ENCODE data around the gene NAV2.

Gene NAV2

DNA sequence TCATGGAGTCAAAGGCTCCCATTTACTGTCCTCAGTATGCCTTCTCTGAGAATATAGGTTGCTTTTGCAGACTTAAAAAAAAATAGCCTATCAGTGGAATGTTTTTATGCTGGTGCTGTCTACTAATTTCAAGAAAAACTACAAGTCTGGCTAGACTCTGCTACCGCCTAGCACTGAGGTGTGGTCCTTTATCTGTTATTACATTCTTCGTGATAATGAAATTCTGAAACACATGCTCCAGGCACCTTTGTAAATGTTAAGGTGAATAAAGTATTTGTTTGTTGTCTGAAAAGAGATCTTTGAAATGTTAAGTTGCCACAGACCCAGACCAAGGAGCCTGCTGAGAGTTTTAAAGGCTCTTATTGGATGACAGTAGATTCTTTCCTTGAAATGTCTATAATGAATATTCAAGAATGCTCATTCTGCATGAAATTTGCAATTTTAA, 352.3 kb downstream of the NAV2 start:
- TF ChIP-seq EZH2 (IDR thresholded peaks at IDR 0.05) (no peak), POLR2AphosphoS5 (IDR thresholded peaks at IDR 0.05; ENCODE audit: borderline replicate concordance, low read depth, low read length) (no peak), FOXP2 (optimal IDR thresholded peaks at IDR 0.05; ENCODE audit: control extremely low read depth, extremely low read length, insufficient read depth) (no peak)
- no peak overlapping the region for H3K4me3 ChIP-seq
- H3K27ac ChIP-seq: no peak overlapping the region
- H3K9me3 ChIP-seq (ENCODE audit: low read depth, low read length): no peaks in the 10 kb centered on the region
- no peak for DNase-seq (ENCODE audit: low read depth, low spot score)
- no peak overlapping the region for H3K9ac ChIP-seq (ENCODE audit: insufficient read length)
- H3K36me3 ChIP-seq (ENCODE audit: insufficient read depth, low read length): no peaks in the 10 kb centered on the region

DNA sequence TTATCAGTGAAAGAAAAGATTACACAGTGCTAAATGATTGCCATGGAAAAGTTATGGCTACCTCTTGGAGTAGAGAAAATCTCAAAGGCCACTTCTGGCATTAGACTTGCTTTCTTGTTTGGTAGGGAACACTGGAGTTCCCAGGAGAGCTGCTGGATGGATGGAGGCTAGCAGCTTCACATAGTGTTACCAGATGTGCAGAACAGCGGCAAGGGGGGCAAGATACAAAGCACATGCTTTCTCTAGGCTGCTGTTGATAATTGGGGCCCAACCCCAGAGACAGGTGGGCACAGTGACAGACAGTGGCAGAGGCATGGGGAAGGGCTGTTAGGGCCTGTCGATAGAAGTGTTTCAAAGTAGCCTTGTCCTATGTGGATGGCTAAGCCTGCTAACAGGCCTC, 352.8 kb downstream of the NAV2 start:
- H3K27ac ChIP-seq: no peak overlapping the region
- no peaks in the 10 kb centered on the region for H3K36me3 ChIP-seq (ENCODE audit: insufficient read depth, low read length)

DNA sequence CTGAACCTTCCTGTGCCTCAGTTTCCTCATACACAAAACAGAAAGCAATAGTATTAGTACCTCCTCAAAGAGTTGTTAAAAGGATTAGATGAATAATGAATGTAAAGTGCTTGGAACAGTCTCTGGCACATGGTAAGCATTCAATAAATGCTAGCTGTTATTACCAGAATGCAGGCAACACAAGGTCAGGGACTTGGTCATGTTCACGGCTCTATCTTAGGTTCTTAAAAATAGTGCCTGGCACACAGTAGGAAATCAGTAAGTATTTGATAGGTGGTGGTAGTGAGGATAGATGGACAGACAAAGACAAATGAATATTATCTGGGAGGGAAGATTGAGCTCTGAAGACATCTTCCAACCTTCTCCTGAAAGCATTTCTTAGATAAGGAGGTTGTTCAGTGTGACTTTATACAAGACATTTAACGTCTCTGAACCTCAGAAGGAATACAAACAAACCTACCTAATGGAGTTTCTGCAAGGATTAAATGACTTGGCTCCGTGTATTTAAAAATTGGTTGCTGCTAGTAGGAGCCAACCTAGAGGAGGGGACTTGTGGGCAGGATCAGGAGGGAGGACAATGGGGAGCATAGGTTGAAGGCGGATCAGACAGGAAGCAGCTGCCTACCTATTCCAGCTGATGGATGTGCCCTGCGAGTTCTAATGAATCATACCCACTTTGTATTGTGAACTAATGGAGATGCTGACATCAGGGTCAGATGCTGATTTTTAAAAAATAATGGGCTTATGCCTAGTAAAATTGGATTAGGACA, 353.6 kb downstream of the NAV2 start:
- Histone ChIP-seq H3K4me3 (no peak overlapping the region), H3K27ac (no peak overlapping the region), H3K36me3 (ENCODE audit: insufficient read depth, low read length) (no peaks in the 10 kb centered on the region), H3K9ac (ENCODE audit: insufficient read length) (no peak overlapping the region), H3K9me3 (ENCODE audit: low read depth, low read length) (no peaks in the 10 kb centered on the region)
- TF ChIP-seq POLR2AphosphoS5 (IDR thresholded peaks at IDR 0.05; ENCODE audit: borderline replicate concordance, low read depth, low read length) (no peak), FOXP2 (optimal IDR thresholded peaks at IDR 0.05; ENCODE audit: control extremely low read depth, extremely low read length, insufficient read depth) (no peak), EZH2 (IDR thresholded peaks at IDR 0.05) (no peak)
- no peak for DNase-seq (ENCODE audit: low read depth, low spot score)

More for the DNA sequence above, 352.8 kb downstream of the NAV2 start:
- TF ChIP-seq FOXP2 (optimal IDR thresholded peaks at IDR 0.05; ENCODE audit: control extremely low read depth, extremely low read length, insufficient read depth) (no peak), EZH2 (IDR thresholded peaks at IDR 0.05) (no peak), POLR2AphosphoS5 (IDR thresholded peaks at IDR 0.05; ENCODE audit: borderline replicate concordance, low read depth, low read length) (no peak)
- Histone ChIP-seq H3K4me3 (no peak overlapping the region), H3K9me3 (ENCODE audit: low read depth, low read length) (no peaks in the 10 kb centered on the region), H3K9ac (ENCODE audit: insufficient read length) (no peak overlapping the region)
- no peak for DNase-seq (ENCODE audit: low read depth, low spot score)

DNA sequence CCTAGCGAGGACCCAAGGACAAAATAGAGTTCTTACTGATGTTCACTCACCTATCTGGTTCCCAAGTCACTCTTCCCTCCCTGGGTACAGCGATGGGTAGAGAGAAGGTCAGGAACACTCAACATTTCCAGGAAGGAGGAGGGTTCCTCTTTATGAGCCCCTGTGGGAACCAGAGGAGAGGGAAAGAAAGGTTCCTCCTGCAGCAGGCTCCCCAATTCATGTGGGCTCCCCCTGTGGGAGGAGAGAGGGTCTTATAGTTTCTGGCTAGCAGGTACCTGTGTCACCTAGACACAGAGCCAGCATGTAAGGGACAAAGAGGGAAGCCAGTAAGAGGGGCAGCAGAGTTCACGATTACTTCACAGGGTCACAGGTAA, 354.1 kb downstream of the NAV2 start:
- H3K9me3 ChIP-seq (ENCODE audit: low read depth, low read length): no peaks in the 10 kb centered on the region
- H3K27ac ChIP-seq: no peak overlapping the region
- no peak for TF ChIP-seq POLR2AphosphoS5 (IDR thresholded peaks at IDR 0.05; ENCODE audit: borderline replicate concordance, low read depth, low read length)
- TF ChIP-seq EZH2 (IDR thresholded peaks at IDR 0.05): no peak
- no peak for TF ChIP-seq FOXP2 (optimal IDR thresholded peaks at IDR 0.05; ENCODE audit: control extremely low read depth, extremely low read length, insufficient read depth)
- no peak overlapping the region for H3K9ac ChIP-seq (ENCODE audit: insufficient read length)
- no peaks in the 10 kb centered on the region for H3K36me3 ChIP-seq (ENCODE audit: insufficient read depth, low read length)
- H3K4me3 ChIP-seq: no peak overlapping the region
- DNase-seq (ENCODE audit: low read depth, low spot score): no peak

DNA sequence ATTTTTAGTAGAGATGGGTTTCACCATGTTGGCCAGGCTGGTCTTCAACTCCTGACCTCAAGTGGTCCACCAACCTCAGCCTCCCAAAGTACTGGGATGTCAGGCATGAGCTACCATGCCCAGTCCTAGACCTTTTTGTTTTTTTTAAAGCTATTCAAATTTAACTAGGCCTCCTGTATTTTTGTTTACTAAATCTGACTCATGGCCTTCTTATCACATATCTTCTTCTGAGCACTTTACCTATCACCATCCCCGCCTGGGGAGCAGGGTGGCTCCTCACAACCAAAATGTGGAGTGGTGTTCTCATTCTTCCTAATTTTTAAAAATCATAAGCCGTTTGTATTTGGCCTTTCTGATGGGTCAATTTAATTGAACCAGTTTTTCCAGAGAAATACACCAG, 355.0 kb downstream of the NAV2 start:
- no peaks in the 10 kb centered on the region for H3K9me3 ChIP-seq (ENCODE audit: low read depth, low read length)
- no peak overlapping the region for H3K4me3 ChIP-seq
- no peak overlapping the region for H3K9ac ChIP-seq (ENCODE audit: insufficient read length)
- no peak for DNase-seq (ENCODE audit: low read depth, low spot score)
- TF ChIP-seq EZH2 (IDR thresholded peaks at IDR 0.05): no peak
- no peak for TF ChIP-seq POLR2AphosphoS5 (IDR thresholded peaks at IDR 0.05; ENCODE audit: borderline replicate concordance, low read depth, low read length)
- TF ChIP-seq FOXP2 (optimal IDR thresholded peaks at IDR 0.05; ENCODE audit: control extremely low read depth, extremely low read length, insufficient read depth): no peak
- H3K27ac ChIP-seq: no peak overlapping the region
- no peaks in the 10 kb centered on the region for H3K36me3 ChIP-seq (ENCODE audit: insufficient read depth, low read length)

DNA sequence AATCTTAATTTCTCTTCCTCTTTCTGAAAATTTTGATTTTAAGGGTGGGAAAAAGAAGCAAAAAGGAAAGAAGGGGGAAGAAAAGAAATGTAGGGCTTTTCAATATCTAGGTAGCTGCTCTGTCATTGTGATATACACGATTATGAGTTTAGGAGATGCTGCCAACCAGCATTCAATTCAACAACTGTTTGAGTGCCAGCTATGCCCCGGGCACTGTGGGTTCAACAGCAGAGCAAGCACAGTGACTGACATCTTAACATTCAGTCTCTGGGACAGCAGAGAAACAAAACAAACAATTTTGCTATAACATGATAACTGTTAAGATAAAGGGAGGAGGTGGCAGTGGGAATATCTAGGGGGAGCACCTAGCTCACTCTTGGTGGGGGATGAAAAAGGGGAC, 356.1 kb downstream of the NAV2 start:
- H3K9me3 ChIP-seq (ENCODE audit: low read depth, low read length): no peaks in the 10 kb centered on the region
- TF ChIP-seq POLR2AphosphoS5 (IDR thresholded peaks at IDR 0.05; ENCODE audit: borderline replicate concordance, low read depth, low read length): no peak
- no peak for TF ChIP-seq EZH2 (IDR thresholded peaks at IDR 0.05)
- no peak for TF ChIP-seq FOXP2 (optimal IDR thresholded peaks at IDR 0.05; ENCODE audit: control extremely low read depth, extremely low read length, insufficient read depth)
- no peak overlapping the region for H3K9ac ChIP-seq (ENCODE audit: insufficient read length)
- H3K36me3 ChIP-seq (ENCODE audit: insufficient read depth, low read length): no peaks in the 10 kb centered on the region
- no peak overlapping the region for H3K27ac ChIP-seq
- H3K4me3 ChIP-seq: no peak overlapping the region
- DNase-seq (ENCODE audit: low read depth, low spot score): no peak

DNA sequence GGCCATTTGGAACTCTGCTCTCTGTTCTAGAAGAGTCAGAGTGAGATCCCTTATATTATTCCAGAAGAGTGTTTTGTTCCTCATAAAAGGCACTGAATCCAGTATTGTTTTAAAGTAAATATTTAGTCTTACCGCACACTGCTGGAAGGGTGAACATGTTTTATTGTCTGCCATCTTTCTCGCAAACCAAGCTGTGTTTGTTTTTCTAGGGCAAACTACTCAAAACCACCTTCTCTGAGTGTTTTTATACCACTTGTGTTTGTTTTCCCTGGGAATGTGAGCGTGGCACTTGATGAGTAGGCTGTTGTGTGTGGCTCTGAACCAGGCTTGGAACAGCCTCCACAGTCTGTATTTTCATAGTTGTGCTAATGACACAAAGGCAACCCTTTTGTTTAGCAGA, 357.8 kb downstream of the NAV2 start:
- no peak for TF ChIP-seq EZH2 (IDR thresholded peaks at IDR 0.05)
- TF ChIP-seq FOXP2 (optimal IDR thresholded peaks at IDR 0.05; ENCODE audit: control extremely low read depth, extremely low read length, insufficient read depth): no peak
- no peak for TF ChIP-seq POLR2AphosphoS5 (IDR thresholded peaks at IDR 0.05; ENCODE audit: borderline replicate concordance, low read depth, low read length)
- H3K9me3 ChIP-seq (ENCODE audit: low read depth, low read length): no peaks in the 10 kb centered on the region
- H3K4me3 ChIP-seq: no peak overlapping the region
- no peak overlapping the region for H3K27ac ChIP-seq
- no peaks in the 10 kb centered on the region for H3K36me3 ChIP-seq (ENCODE audit: insufficient read depth, low read length)
- no peak for DNase-seq (ENCODE audit: low read depth, low spot score)
- H3K9ac ChIP-seq (ENCODE audit: insufficient read length): no peak overlapping the region

DNA sequence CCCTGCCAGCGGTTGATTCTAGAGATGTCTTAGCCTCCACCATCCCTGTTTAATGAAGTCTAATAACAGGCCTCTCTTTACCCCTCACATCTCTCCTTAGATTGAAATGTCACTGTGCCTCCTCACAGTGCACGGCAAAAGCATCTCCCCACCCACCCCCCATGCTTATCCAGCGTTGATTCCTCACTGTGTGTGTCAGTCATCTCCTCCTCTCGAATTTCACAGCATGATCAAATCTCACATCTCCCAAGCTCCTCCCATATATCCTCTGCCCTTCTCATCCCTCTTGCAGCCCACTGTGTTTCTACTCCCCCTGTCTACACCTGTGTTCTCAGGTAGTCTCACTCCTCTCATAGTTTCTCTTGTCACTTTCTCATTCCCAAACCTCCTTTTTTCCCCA, 363.0 kb downstream of the NAV2 start:
- TF ChIP-seq FOXP2 (optimal IDR thresholded peaks at IDR 0.05; ENCODE audit: control extremely low read depth, extremely low read length, insufficient read depth) (no peak), EZH2 (IDR thresholded peaks at IDR 0.05) (no peak), POLR2AphosphoS5 (IDR thresholded peaks at IDR 0.05; ENCODE audit: borderline replicate concordance, low read depth, low read length) (no peak)
- Histone ChIP-seq H3K9me3 (ENCODE audit: low read depth, low read length) (no peaks in the 10 kb centered on the region), H3K4me3 (no peak overlapping the region), H3K36me3 (ENCODE audit: insufficient read depth, low read length) (no peaks in the 10 kb centered on the region), H3K27ac (no peak overlapping the region), H3K9ac (ENCODE audit: insufficient read length) (no peak overlapping the region)
- DNase-seq (ENCODE audit: low read depth, low spot score): no peak

DNA sequence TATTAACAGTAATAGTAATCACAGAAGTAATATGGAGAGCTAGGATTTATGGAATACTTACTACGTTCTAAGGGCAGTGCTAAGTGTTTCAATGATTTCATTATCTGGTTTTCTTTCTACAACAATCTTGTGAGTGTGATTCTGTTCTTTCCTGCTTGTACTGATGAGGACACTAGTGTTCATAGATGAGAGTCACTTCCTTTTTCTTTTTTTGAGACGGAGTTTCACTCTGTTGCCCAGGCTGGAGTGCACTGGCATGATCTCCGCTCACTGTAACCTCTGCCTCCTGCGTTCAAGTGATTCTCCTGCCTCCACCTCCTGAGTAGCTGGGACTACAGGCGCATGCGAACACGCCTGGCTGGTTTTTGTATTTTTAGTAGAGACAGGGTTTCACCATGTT, 366.2 kb downstream of the NAV2 start:
- no peaks in the 10 kb centered on the region for H3K9me3 ChIP-seq (ENCODE audit: low read depth, low read length)
- no peaks in the 10 kb centered on the region for H3K36me3 ChIP-seq (ENCODE audit: insufficient read depth, low read length)
- no peak overlapping the region for H3K27ac ChIP-seq
- no peak overlapping the region for H3K4me3 ChIP-seq
- DNase-seq (ENCODE audit: low read depth, low spot score): no peak
- H3K9ac ChIP-seq (ENCODE audit: insufficient read length): no peak overlapping the region
- TF ChIP-seq POLR2AphosphoS5 (IDR thresholded peaks at IDR 0.05; ENCODE audit: borderline replicate concordance, low read depth, low read length) (no peak), FOXP2 (optimal IDR thresholded peaks at IDR 0.05; ENCODE audit: control extremely low read depth, extremely low read length, insufficient read depth) (no peak), EZH2 (IDR thresholded peaks at IDR 0.05) (no peak)

Measured in SK-N-MC (cell line).